ENCODE measurements around the gene LBHD2.
"Not testable (repeated sequence)": the region's sequence is repeated elsewhere in the genome, so short reads cannot be mapped to it uniquely, and the experiment has no call there.

The LBHD2 gene

GRCh38 chr14:103084021-103084919, at the start of gene LBHD2:
Gene LBHD2 (plus strand): TSS chr14:103084210. CDS start chr14:103086013, 1,803 bp downstream.
- DNase-seq = no peak

DNA sequence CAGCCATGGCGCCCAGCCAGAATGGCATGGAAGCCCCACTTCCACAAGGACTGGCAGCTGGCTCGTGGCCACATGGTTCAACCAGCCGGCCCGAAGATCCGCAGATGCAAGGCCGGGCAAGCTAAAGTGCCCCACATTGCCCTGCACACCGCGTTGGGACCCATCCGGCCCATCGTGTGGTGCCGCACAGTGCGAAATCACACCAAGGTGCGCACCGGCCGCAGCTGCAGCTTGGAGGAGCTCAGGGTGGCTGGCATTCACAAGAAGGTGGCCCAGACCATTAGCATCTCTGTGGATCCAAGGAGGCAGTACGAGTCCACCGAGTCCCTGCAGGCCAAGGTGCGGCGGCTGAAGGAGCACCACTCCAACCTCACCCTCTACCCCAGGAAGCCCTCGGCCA, 42.5 kb upstream of the LBHD2 start:
- DNase-seq = no peak

GRCh38 chr14:103043257-103044015, 40.6 kb upstream of the LBHD2 start:
- DNase-seq = no peak

DNA sequence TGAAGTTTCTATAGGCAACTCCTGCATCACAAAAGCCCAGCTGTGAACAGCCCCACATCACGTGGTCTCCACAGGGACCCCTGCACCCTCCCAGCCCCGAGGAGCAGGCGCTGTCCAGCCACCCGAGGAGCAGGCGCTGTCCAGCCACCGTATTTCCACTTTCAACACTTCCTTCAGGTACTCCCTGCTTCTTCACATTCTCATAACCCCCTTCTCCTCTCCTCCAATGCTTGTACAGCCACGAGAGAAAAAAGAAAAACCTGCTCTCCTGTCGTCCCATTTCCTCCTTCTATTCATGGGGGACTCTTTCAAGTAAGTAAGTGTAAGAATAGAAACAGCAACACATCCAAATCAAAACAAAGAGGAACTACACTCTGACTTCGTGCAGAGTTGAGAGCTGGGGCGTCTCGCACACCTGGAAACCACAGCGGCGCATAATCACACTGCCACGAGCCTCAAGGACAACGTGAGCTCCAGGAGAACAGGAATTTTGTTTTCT, 38.6 kb upstream of the LBHD2 start:
- DNase-seq = no peak

DNA sequence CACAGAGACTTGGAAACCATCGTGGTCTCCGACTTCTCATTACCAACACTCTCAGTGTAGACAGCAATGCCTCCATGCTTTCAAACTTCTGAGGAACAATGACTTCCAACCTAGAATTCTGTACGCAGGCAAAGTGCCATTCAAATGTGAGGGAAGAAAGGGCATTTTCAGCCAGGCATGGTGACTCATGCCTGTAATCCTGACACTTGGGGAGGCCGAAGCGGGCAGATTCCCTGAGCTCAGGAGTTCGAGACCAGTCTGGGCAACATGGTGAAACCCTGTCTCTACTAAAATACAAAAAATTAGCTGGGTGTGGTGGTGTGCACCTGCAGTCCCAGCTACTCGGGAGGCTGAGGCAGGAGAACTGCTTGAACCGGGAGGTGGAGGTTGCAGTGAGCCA, 36.6 kb upstream of the LBHD2 start:
- not testable (repeated sequence) for DNase-seq

DNA sequence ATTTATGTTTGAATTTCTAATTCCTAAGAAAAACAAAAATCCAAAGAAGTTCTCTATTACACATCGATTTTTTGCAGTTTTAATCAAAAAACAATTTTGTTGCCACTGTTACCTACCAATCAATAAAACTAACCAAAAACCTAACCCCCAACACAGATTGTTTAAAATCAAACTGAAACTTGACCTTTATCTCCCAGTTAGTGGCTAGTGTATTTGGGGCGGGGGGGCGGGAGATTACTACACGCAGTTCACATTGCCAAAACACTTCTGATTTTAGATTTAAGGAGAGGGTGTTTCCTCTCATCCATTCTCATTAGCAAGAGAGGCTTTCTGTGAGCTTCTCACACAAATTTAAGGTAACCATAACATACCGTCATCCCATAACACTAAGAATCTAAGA, 33.1 kb upstream of the LBHD2 start:
- DNase-seq = no peak

DNA sequence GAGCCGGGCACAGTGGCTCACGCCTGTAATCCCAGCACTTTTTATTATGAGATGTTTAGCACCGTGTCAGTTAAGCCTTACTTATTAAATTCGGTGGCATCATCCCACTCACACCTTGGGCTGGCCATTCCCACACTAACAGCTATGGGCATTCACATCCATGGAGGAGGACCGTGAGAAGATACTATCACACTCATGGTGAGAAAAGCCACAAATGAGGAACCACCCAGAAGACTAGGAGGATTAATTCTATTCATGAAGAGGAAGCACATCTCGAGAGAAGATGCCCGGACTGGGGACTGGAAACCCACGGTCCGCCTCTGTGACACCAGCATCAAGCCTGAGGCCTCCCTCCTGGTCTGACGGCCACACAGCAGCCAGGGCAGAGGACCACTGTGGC, 31.6 kb upstream of the LBHD2 start:
- DNase-seq = no peak

DNA sequence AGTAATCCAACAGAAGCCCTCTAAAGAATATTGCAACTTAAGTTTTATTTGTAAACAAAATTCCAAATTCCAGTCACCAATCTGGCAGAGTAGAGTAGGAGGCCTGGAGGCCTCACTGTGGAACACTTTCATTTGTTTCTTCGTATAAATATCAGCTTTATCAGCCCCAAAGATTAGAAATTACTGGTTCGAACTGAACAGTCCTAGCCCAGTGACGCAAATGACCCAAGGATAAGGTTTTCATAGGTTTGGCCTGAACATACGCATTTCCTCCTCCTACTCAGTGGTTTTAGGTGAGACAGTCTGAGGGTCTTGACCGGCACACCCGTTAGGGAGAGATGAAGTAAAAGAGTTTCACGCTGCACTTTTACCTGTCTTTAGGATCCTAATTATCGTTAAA, 28.3 kb upstream of the LBHD2 start:
- DNase-seq = no peak

- peak; percentile 25 to 71 for DNase-seq
Measured at GRCh38 chr14:103056322-103057027, 27.5 kb upstream of the LBHD2 start.

- no peak for DNase-seq
Measured at GRCh38 chr14:103057028-103057371, 27.0 kb upstream of the LBHD2 start.

DNA sequence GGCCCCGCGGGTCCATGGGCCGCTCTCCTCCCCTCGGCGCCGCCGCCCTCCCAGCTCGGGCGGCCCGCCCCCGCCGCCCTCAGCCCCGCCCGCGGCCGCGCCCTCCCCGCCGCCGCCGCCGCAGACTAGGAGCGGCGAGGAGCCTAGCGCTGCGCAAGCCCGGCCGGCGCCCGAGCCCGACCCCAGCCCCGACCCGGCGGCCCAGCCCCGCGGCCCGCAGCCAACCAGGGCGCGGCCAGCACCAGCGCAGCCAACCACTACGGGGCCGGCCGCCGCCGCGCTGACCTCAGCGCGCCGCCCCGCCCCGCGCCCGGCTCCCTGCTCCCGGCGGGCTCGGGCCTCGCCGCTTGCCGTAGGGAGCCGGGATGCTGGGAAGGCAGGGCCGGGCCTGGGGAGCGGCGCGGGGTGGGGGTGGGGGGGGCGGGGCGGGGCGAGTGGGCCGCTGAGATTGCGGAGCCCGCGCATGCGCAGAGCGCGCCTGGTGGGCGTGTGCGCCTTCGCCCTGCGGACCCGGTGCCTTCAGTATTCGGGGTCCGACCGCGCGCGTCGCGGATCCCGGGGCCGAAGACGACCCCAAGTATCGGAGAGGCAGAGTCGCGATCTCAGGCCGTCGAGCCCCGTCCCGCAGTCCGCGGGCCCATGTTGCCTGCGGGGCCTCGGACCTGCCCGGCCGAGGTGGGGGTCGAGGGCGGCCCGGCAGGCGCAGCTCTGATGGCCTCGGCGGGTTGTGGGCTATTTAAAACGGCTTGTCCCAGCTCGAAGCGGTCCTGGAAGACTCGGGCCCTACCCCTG, 26.4 kb upstream of the LBHD2 start, which contains the start of gene CDC42BPB:
TSS of gene CDC42BPB (minus strand) at position 178 of the 792 bp plus-strand sequence. CDS start 376 bp downstream, outside the sequence.
- DNase-seq = peak; percentile 58 to 87

GRCh38 chr14:103058164-103059055, 25.6 kb upstream of the LBHD2 start:
- no peak for DNase-seq

DNA sequence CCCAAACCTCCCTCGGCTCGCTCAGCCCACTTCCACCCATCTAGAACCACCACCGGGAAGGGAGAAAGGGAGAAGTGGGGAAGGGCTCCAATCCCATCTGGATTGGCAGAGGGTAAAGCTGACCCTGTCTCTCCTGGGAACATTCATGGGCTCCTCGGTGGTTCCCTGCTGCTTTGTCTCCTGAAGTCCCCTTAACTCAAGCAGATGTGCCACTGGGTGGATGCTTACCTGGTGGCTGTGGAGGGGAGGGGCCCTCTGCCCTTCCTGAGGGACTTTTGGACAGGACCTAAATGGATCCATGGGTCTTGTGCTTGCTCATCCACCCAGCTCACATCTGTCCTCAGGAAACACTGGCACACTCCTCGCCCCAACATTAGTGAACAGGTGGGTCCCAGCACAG, 24.5 kb upstream of the LBHD2 start:
- no peak for DNase-seq

DNA sequence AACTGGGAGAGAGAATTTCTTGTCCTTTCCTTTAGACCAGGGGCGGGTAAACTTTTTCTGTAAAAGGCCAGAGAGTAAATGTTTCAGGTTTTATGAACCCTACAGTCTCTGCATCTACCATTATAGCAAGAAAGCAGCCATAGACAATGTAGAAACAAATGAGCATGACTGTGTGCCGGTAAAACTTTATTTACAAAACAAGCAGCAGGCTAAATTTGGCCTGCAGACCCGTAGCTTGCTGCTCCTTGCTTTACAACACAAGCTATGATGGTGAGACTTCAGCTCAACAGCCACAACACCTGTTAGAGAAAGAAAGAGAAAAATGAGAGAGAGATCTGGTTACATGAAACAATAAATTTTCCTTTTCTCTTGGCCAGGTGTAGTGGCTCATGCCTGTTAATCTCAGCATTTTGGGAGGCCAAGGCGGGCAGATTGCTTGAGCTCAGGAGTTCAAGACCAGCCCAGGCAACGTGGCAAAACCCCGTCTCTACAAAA, 22.5 kb upstream of the LBHD2 start:
- no peak for DNase-seq

DNA sequence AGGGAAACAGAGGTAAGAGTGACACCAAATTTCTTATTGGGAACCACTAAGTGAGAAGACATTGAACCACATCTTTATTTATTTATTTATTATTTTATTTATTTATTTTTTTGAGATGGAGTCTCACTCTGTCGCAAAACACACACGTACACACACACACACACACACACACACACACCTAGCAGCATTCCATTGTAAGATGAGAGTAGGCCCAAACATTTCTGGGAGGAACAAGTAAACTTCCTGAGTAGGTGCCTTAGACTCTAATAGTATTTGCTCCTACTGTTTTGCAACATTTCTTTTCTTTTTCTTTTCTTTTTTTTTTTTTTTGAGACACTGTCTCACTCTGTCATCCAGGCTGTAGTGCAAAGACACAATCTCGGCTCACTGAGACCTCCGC, 19.6 kb upstream of the LBHD2 start:
- DNase-seq = no peak

GRCh38 chr14:103064978-103065377, 19.0 kb upstream of the LBHD2 start:
- no peak for DNase-seq

- DNase-seq = no peak
Measured at GRCh38 chr14:103065861-103066260, 18.1 kb upstream of the LBHD2 start.

- DNase-seq = no peak
Measured at GRCh38 chr14:103066399-103066798, 17.6 kb upstream of the LBHD2 start.

DNA sequence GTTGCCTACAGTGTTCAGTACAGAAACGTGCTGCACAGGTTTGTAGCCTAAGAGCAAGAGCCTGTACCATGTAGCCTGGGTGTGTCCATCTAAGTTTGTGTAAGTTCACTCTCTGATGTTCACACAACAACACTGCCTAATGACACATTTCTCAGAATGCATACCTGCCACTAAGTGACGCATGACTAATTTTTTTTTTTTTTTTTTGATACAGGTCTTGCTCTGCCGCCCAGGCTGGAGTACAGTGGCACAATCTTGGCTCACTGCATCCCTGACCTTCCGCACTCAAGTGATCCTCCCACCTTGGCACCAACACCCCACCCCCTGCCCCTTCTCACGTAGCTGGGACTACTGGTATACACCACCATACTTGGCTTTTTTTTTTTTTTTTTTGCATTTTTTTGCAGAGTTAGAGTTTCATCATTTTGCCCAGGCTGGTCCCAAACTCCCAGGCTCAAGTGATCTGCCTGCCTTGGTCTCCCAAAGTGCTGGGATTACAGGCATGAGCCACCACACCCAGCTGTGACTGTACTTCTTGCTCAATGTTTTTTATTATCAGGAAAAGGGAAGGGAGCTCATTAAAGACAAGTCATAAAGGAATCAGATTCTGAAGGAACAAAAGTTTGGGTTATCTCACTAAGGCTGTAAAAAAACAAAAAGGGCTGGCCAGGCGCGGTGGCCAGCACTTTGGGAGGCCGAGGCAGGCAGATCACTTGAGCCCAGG, 16.6 kb upstream of the LBHD2 start:
- DNase-seq = peak in 1 of 2 experiments; percentile 17

GRCh38 chr14:103068351-103069073, 15.5 kb upstream of the LBHD2 start:
- DNase-seq = no peak

Measured in SW 1271 (cell line).